ENCODE results near the gene GSTA4.

The GSTA4 gene

GRCh38 chr6:53029257-53029656 is 34.2 kb upstream of the GSTA4 start:
- CTCF ChIA-PET, result no interaction called here
- Histone ChIP-seq H3K36me3 (ENCODE audit: control insufficient read depth in 4 of 4, insufficient read depth in 4 of 4, low read length in 3 of 4) (peaks cover 0 to 54% (median 30%) of the 10 kb centered on the region in 4 experiments), H3K27me3 (replicated peaks in 2 of 5; ENCODE audit: control insufficient read depth in 4 of 5, insufficient read depth in 5 of 5, low read length in 4 of 5) (no peaks in the 10 kb centered on the region), H3K9me3 (ENCODE audit: control extremely low read depth in 1 of 5, control insufficient read depth in 4 of 5, insufficient read depth in 2 of 5, low read depth in 1 of 5, low read length in 4 of 5) (no peaks in the 10 kb centered on the region), H3K4me3 (ENCODE audit: control insufficient read depth in 1 of 7, extremely low read depth in 1 of 7, insufficient read depth in 4 of 7, low read depth in 2 of 7, low read length in 6 of 7) (no peak overlapping the region), H3K27ac (ENCODE audit: insufficient read depth in 1 of 2, low read depth in 1 of 2, low read length in 2 of 2, poor library complexity in 1 of 2, severe bottlenecking in 2 of 2) (no peak overlapping the region), H3K4me1 (ENCODE audit: control extremely low read depth in 1 of 4, control insufficient read depth in 4 of 4, insufficient read depth in 4 of 4, low read length in 3 of 4) (no peaks in the 10 kb centered on the region)
- POLR2A ChIA-PET, result no interaction called here
- DNase-seq, result no peak

GRCh38 chr6:53028467-53028866 is 33.4 kb upstream of the GSTA4 start:
- Histone ChIP-seq H3K27me3 (replicated peaks in 2 of 5; ENCODE audit: control insufficient read depth in 4 of 5, insufficient read depth in 5 of 5, low read length in 4 of 5) (no peaks in the 10 kb centered on the region), H3K36me3 (ENCODE audit: control insufficient read depth in 4 of 4, insufficient read depth in 4 of 4, low read length in 3 of 4) (peaks cover 0 to 54% (median 31%) of the 10 kb centered on the region in 4 experiments), H3K4me3 (ENCODE audit: control insufficient read depth in 1 of 7, extremely low read depth in 1 of 7, insufficient read depth in 4 of 7, low read depth in 2 of 7, low read length in 6 of 7) (no peak overlapping the region), H3K27ac (ENCODE audit: insufficient read depth in 1 of 2, low read depth in 1 of 2, low read length in 2 of 2, poor library complexity in 1 of 2, severe bottlenecking in 2 of 2) (no peak overlapping the region), H3K9me3 (ENCODE audit: control extremely low read depth in 1 of 5, control insufficient read depth in 4 of 5, insufficient read depth in 2 of 5, low read depth in 1 of 5, low read length in 4 of 5) (no peaks in the 10 kb centered on the region), H3K4me1 (ENCODE audit: control extremely low read depth in 1 of 4, control insufficient read depth in 4 of 4, insufficient read depth in 4 of 4, low read length in 3 of 4) (no peaks in the 10 kb centered on the region)
- CTCF ChIA-PET, result no interaction called here
- DNase-seq, result no peak
- WGBS (ENCODE audit: insufficient coverage), result no CpG with 5 or more reads among the region's 1 CpG
- POLR2A ChIA-PET, result no interaction called here

- Histone ChIP-seq H3K4me3 (ENCODE audit: control insufficient read depth in 1 of 7, extremely low read depth in 1 of 7, insufficient read depth in 4 of 7, low read depth in 2 of 7, low read length in 6 of 7) (no peak overlapping the region), H3K36me3 (ENCODE audit: control insufficient read depth in 4 of 4, insufficient read depth in 4 of 4, low read length in 3 of 4) (peaks cover 0 to 45% (median 31%) of the 10 kb centered on the region in 4 experiments), H3K9me3 (ENCODE audit: control extremely low read depth in 1 of 5, control insufficient read depth in 4 of 5, insufficient read depth in 2 of 5, low read depth in 1 of 5, low read length in 4 of 5) (no peaks in the 10 kb centered on the region), H3K27ac (ENCODE audit: insufficient read depth in 1 of 2, low read depth in 1 of 2, low read length in 2 of 2, poor library complexity in 1 of 2, severe bottlenecking in 2 of 2) (no peak overlapping the region), H3K27me3 (replicated peaks in 2 of 5; ENCODE audit: control insufficient read depth in 4 of 5, insufficient read depth in 5 of 5, low read length in 4 of 5) (no peaks in the 10 kb centered on the region), H3K4me1 (ENCODE audit: control extremely low read depth in 1 of 4, control insufficient read depth in 4 of 4, insufficient read depth in 4 of 4, low read length in 3 of 4) (no peaks in the 10 kb centered on the region)
- ChIA-PET POLR2A (no interaction called here), CTCF (no interaction called here)
- WGBS (ENCODE audit: insufficient coverage), result 100% methylated on average over 2 of the region's 5 CpGs
- DNase-seq, result no peak
Observed at GRCh38 chr6:53027131-53027718, 32.1 kb upstream of the GSTA4 start.

- WGBS (ENCODE audit: insufficient coverage), result 96% methylated on average over 3 of the region's 3 CpGs
- H3K4me3 ChIP-seq (ENCODE audit: control insufficient read depth in 1 of 7, extremely low read depth in 1 of 7, insufficient read depth in 4 of 7, low read depth in 2 of 7, low read length in 6 of 7), result no peak overlapping the region
- ChIA-PET CTCF (no interaction called here), POLR2A (no interaction called here)
- no peaks in the 10 kb centered on the region for H3K4me1 ChIP-seq (ENCODE audit: control extremely low read depth in 1 of 4, control insufficient read depth in 4 of 4, insufficient read depth in 4 of 4, low read length in 3 of 4)
- peaks cover 0 to 39% (median 30%) of the 10 kb centered on the region in 4 experiments for H3K36me3 ChIP-seq (ENCODE audit: control insufficient read depth in 4 of 4, insufficient read depth in 4 of 4, low read length in 3 of 4)
- H3K9me3 ChIP-seq (ENCODE audit: control extremely low read depth in 1 of 5, control insufficient read depth in 4 of 5, insufficient read depth in 2 of 5, low read depth in 1 of 5, low read length in 4 of 5), result no peaks in the 10 kb centered on the region
- no peak overlapping the region for H3K27ac ChIP-seq (ENCODE audit: insufficient read depth in 1 of 2, low read depth in 1 of 2, low read length in 2 of 2, poor library complexity in 1 of 2, severe bottlenecking in 2 of 2)
- DNase-seq, result no peak
- no peaks in the 10 kb centered on the region for H3K27me3 ChIP-seq (replicated peaks in 2 of 5; ENCODE audit: control insufficient read depth in 4 of 5, insufficient read depth in 5 of 5, low read length in 4 of 5)
Observed at GRCh38 chr6:53026526-53026925, 31.4 kb upstream of the GSTA4 start.

- no peak for DNase-seq
- Histone ChIP-seq H3K27ac (ENCODE audit: insufficient read depth in 1 of 2, low read depth in 1 of 2, low read length in 2 of 2, poor library complexity in 1 of 2, severe bottlenecking in 2 of 2) (no peak overlapping the region), H3K4me1 (ENCODE audit: control extremely low read depth in 1 of 4, control insufficient read depth in 4 of 4, insufficient read depth in 4 of 4, low read length in 3 of 4) (peaks cover 0 to 4% (median 0%) of the 10 kb centered on the region in 4 experiments), H3K9me3 (ENCODE audit: control extremely low read depth in 1 of 5, control insufficient read depth in 4 of 5, insufficient read depth in 2 of 5, low read depth in 1 of 5, low read length in 4 of 5) (no peaks in the 10 kb centered on the region), H3K36me3 (ENCODE audit: control insufficient read depth in 4 of 4, insufficient read depth in 4 of 4, low read length in 3 of 4) (peaks cover 0 to 16% (median 15%) of the 10 kb centered on the region in 4 experiments), H3K27me3 (replicated peaks in 2 of 5; ENCODE audit: control insufficient read depth in 4 of 5, insufficient read depth in 5 of 5, low read length in 4 of 5) (no peaks in the 10 kb centered on the region), H3K4me3 (ENCODE audit: control insufficient read depth in 1 of 7, extremely low read depth in 1 of 7, insufficient read depth in 4 of 7, low read depth in 2 of 7, low read length in 6 of 7) (no peak overlapping the region)
- POLR2A ChIA-PET, result no interaction called here
- CTCF ChIA-PET, result interaction anchor here (0.8 kb wide), 1 partner anchor 24 kb away, joined by 3 read pairs; no protein-coding TSS in a partner anchor
- WGBS (ENCODE audit: insufficient coverage), result 100% methylated on average over 1 of the region's 1 CpG
Observed at GRCh38 chr6:53023323-53023722, 28.2 kb upstream of the GSTA4 start.

- H3K9me3 ChIP-seq (ENCODE audit: control extremely low read depth in 1 of 5, control insufficient read depth in 4 of 5, insufficient read depth in 2 of 5, low read depth in 1 of 5, low read length in 4 of 5), result no peaks in the 10 kb centered on the region
- peaks cover 0 to 28% (median 10%) of the 10 kb centered on the region in 4 experiments for H3K36me3 ChIP-seq (ENCODE audit: control insufficient read depth in 4 of 4, insufficient read depth in 4 of 4, low read length in 3 of 4)
- peak; percentile 35 to 79 (median 70) for DNase-seq
- no peak overlapping the region for H3K4me3 ChIP-seq (ENCODE audit: control insufficient read depth in 1 of 7, extremely low read depth in 1 of 7, insufficient read depth in 4 of 7, low read depth in 2 of 7, low read length in 6 of 7)
- peaks cover 0 to 4% (median 0%) of the 10 kb centered on the region in 4 experiments for H3K4me1 ChIP-seq (ENCODE audit: control extremely low read depth in 1 of 4, control insufficient read depth in 4 of 4, insufficient read depth in 4 of 4, low read length in 3 of 4)
- H3K27ac ChIP-seq (ENCODE audit: insufficient read depth in 1 of 2, low read depth in 1 of 2, low read length in 2 of 2, poor library complexity in 1 of 2, severe bottlenecking in 2 of 2), result no peak overlapping the region
- POLR2A ChIA-PET, result no interaction called here
- CTCF ChIA-PET, result interaction anchor here (0.8 kb wide), 1 partner anchor 13 kb away, joined by 3 read pairs; no protein-coding TSS in a partner anchor
- WGBS (ENCODE audit: insufficient coverage), result 20% methylated on average over 1 of the region's 3 CpGs
- H3K27me3 ChIP-seq (replicated peaks in 2 of 5; ENCODE audit: control insufficient read depth in 4 of 5, insufficient read depth in 5 of 5, low read length in 4 of 5), result no peaks in the 10 kb centered on the region
Observed at GRCh38 chr6:53020005-53020744, 25.1 kb upstream of the GSTA4 start.

GRCh38 chr6:53018446-53018845 is 23.4 kb upstream of the GSTA4 start:
- ChIA-PET CTCF (no interaction called here), POLR2A (no interaction called here)
- H3K36me3 ChIP-seq (ENCODE audit: control insufficient read depth in 4 of 4, insufficient read depth in 4 of 4, low read length in 3 of 4), result peaks cover 0 to 39% (median 15%) of the 10 kb centered on the region in 4 experiments
- no peak overlapping the region for H3K27ac ChIP-seq (ENCODE audit: insufficient read depth in 1 of 2, low read depth in 1 of 2, low read length in 2 of 2, poor library complexity in 1 of 2, severe bottlenecking in 2 of 2)
- 100% methylated on average over 1 of the region's 2 CpGs for WGBS (ENCODE audit: insufficient coverage)
- DNase-seq, result no peak
- H3K27me3 ChIP-seq (replicated peaks in 2 of 5; ENCODE audit: control insufficient read depth in 4 of 5, insufficient read depth in 5 of 5, low read length in 4 of 5), result no peaks in the 10 kb centered on the region
- peaks cover 0 to 4% (median 0%) of the 10 kb centered on the region in 4 experiments for H3K4me1 ChIP-seq (ENCODE audit: control extremely low read depth in 1 of 4, control insufficient read depth in 4 of 4, insufficient read depth in 4 of 4, low read length in 3 of 4)
- no peaks in the 10 kb centered on the region for H3K9me3 ChIP-seq (ENCODE audit: control extremely low read depth in 1 of 5, control insufficient read depth in 4 of 5, insufficient read depth in 2 of 5, low read depth in 1 of 5, low read length in 4 of 5)
- no peak overlapping the region for H3K4me3 ChIP-seq (ENCODE audit: control insufficient read depth in 1 of 7, extremely low read depth in 1 of 7, insufficient read depth in 4 of 7, low read depth in 2 of 7, low read length in 6 of 7)
